HG02571 (cell line): ENCODE results near the gene PIGO.

ENCODE experiments used
- ATAC-seq: cut with Tn5 transposase; IDR thresholded peaks from one replicate; pipeline ENCODE4 v1.9.1; 2021; ENCODE audit warnings: mild to moderate bottlenecking, moderate library complexity; ENCODE audit not compliant: unreplicated experiment

The PIGO gene

GRCh38 chr9:35096035-35096849 lies at the start of gene PIGO:
Gene PIGO (minus strand): TSS chr9:35096591. CDS start chr9:35095565, 1,026 bp downstream.
- peak; percentile 85 for ATAC-seq

- ATAC-seq: no peak
Observed at GRCh38 chr9:35142037-35142436, 45.6 kb upstream of the PIGO start.

- ATAC-seq: no peak
Observed at GRCh38 chr9:35140093-35140492, 43.7 kb upstream of the PIGO start.

GRCh38 chr9:35136866-35137265 lies 40.5 kb upstream of the PIGO start:
- ATAC-seq: no peak

- no peak for ATAC-seq
Observed at GRCh38 chr9:35135988-35136387, 39.6 kb upstream of the PIGO start.

GRCh38 chr9:35134920-35135319 lies 38.5 kb upstream of the PIGO start:
- ATAC-seq: no peak

GRCh38 chr9:35116898-35117551 lies 20.6 kb upstream of the PIGO start:
- peak; percentile 48 for ATAC-seq

GRCh38 chr9:35116539-35116897 lies 20.1 kb upstream of the PIGO start:
- no peak for ATAC-seq

- peak; percentile 59 for ATAC-seq
Observed at GRCh38 chr9:35115680-35116538, 19.5 kb upstream of the PIGO start, which contains the start of gene ATOSB. Gene ATOSB (minus strand): TSS chr9:35115862. CDS start chr9:35108274, 7,588 bp downstream.

- no peak for ATAC-seq
Observed at GRCh38 chr9:35114840-35115628, 18.6 kb upstream of the PIGO start.

- ATAC-seq: no peak
Observed at GRCh38 chr9:35114113-35114839, 17.9 kb upstream of the PIGO start.

GRCh38 chr9:35112257-35113020 lies 16.0 kb upstream of the PIGO start:
- ATAC-seq: no peak

GRCh38 chr9:35111001-35111933 lies 14.9 kb upstream of the PIGO start:
- peak; percentile 72 for ATAC-seq

GRCh38 chr9:35110327-35110761 lies 14.0 kb upstream of the PIGO start:
- ATAC-seq: no peak

- no peak for ATAC-seq
Observed at GRCh38 chr9:35108946-35109575, 12.7 kb upstream of the PIGO start.

GRCh38 chr9:35108461-35108860 lies 12.1 kb upstream of the PIGO start:
- no peak for ATAC-seq
